ENCODE data around the gene JAKMIP2.

Gene JAKMIP2

GRCh38 chr5:147693233-147693632, 89.3 kb downstream of the JAKMIP2 start:
- DNase-seq = no peak

- DNase-seq = no peak
Observed at GRCh38 chr5:147691130-147691529, 91.4 kb downstream of the JAKMIP2 start.

- peak; percentile 36 for DNase-seq
Observed at GRCh38 chr5:147690595-147690994, 91.9 kb downstream of the JAKMIP2 start.

GRCh38 chr5:147689426-147689825, 93.1 kb downstream of the JAKMIP2 start:
- no peak for DNase-seq

- DNase-seq = no peak
Observed at GRCh38 chr5:147688656-147689356, 93.7 kb downstream of the JAKMIP2 start.

- DNase-seq = no peak
Observed at GRCh38 chr5:147687118-147687517, 95.4 kb downstream of the JAKMIP2 start.

- no peak for DNase-seq
Observed at GRCh38 chr5:147686421-147686820, 96.1 kb downstream of the JAKMIP2 start.

- no peak for DNase-seq
Observed at GRCh38 chr5:147685993-147686392, 96.5 kb downstream of the JAKMIP2 start.

- DNase-seq = no peak
Observed at GRCh38 chr5:147675168-147675567, 107.4 kb downstream of the JAKMIP2 start.

- DNase-seq = no peak
Observed at GRCh38 chr5:147674411-147674810, 108.1 kb downstream of the JAKMIP2 start.

GRCh38 chr5:147673791-147674190, 108.7 kb downstream of the JAKMIP2 start:
- DNase-seq = no peak

- peak; percentile 15 for DNase-seq
Observed at GRCh38 chr5:147673266-147673665, 109.3 kb downstream of the JAKMIP2 start.

- DNase-seq = no peak
Observed at GRCh38 chr5:147671365-147671764, 111.2 kb downstream of the JAKMIP2 start.

GRCh38 chr5:147670815-147671214, 111.7 kb downstream of the JAKMIP2 start:
- DNase-seq = no peak

GRCh38 chr5:147669169-147669869, 113.2 kb downstream of the JAKMIP2 start:
- peak; percentile 17 for DNase-seq

- DNase-seq = no peak
Observed at GRCh38 chr5:147668385-147668784, 114.1 kb downstream of the JAKMIP2 start.

- no peak for DNase-seq
Observed at GRCh38 chr5:147667363-147667762, 115.2 kb downstream of the JAKMIP2 start.

GRCh38 chr5:147666419-147666818, 116.1 kb downstream of the JAKMIP2 start:
- no peak for DNase-seq

- no peak for DNase-seq
Observed at GRCh38 chr5:147661541-147661940, 121.0 kb downstream of the JAKMIP2 start.

- DNase-seq = no peak
Observed at GRCh38 chr5:147659166-147659929, 123.2 kb downstream of the JAKMIP2 start.

- DNase-seq = no peak
Observed at GRCh38 chr5:147658293-147658932, 124.1 kb downstream of the JAKMIP2 start.

GRCh38 chr5:147648597-147648996, 133.9 kb downstream of the JAKMIP2 start:
- no peak for DNase-seq

- DNase-seq = no peak
Observed at GRCh38 chr5:147645197-147645596, 137.3 kb downstream of the JAKMIP2 start.

All from NCI-H2029 (cell line).